ENCODE results near the gene ANKS1B. TPM values are rescaled to one million over a fixed set of nuclear protein-coding genes. Genes with fewer than 3 reads are reported as not detected.

Gene ANKS1B
- total RNA-seq, 1 donor from 2014 or later, result 2.4 TPM

- no peak overlapping the region for H3K27ac ChIP-seq (ENCODE audit: low read depth, low read length)
- FAIRE-seq (no peak), DNase-seq (ENCODE audit: low read depth) (no peak)
- peaks cover 2% of the 10 kb centered on the region for H3K9me3 Mint-ChIP-seq (ENCODE audit: unreplicated experiment)
- no peak overlapping the region for H3K4me3 ChIP-seq (ENCODE audit: insufficient read depth, low read depth, low read length)
- H3K27me3 Mint-ChIP-seq (ENCODE audit: low read depth, unreplicated experiment), result no peaks in the 10 kb centered on the region
- no peak overlapping the region for H3K4me3 Mint-ChIP-seq (ENCODE audit: unreplicated experiment)
- TF ChIP-seq EZH2 (IDR thresholded peaks at IDR 0.05; ENCODE audit: insufficient read depth, low read length), result no peak
- TF ChIP-seq, protein P1, sequence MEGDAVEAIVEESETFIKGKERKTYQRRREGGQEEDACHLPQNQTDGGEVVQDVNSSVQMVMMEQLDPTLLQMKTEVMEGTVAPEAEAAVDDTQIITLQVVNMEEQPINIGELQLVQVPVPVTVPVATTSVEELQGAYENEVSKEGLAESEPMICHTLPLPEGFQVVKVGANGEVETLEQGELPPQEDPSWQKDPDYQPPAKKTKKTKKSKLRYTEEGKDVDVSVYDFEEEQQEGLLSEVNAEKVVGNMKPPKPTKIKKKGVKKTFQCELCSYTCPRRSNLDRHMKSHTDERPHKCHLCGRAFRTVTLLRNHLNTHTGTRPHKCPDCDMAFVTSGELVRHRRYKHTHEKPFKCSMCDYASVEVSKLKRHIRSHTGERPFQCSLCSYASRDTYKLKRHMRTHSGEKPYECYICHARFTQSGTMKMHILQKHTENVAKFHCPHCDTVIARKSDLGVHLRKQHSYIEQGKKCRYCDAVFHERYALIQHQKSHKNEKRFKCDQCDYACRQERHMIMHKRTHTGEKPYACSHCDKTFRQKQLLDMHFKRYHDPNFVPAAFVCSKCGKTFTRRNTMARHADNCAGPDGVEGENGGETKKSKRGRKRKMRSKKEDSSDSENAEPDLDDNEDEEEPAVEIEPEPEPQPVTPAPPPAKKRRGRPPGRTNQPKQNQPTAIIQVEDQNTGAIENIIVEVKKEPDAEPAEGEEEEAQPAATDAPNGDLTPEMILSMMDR (IDR thresholded peaks at IDR 0.05; ENCODE audit: insufficient read depth, low read depth, low read length), result no peak
- H3K79me2 ChIP-seq (ENCODE audit: insufficient read depth, low read length), result no peaks in the 10 kb centered on the region
- H3K27ac Mint-ChIP-seq (ENCODE audit: unreplicated experiment), result no peak overlapping the region
- no peaks in the 10 kb centered on the region for H3K27me3 ChIP-seq (ENCODE audit: insufficient read depth, low read length)
- H3K4me1 Mint-ChIP-seq (ENCODE audit: low read depth, unreplicated experiment), result peaks cover 36% of the 10 kb centered on the region
- H3K9me3 ChIP-seq (ENCODE audit: insufficient read depth, low read depth, low read length), result no peaks in the 10 kb centered on the region
- H2AFZ ChIP-seq (ENCODE audit: low read depth, low read length), result no peak overlapping the region
- H4K20me1 ChIP-seq (ENCODE audit: insufficient read depth, low read length), result no peaks in the 10 kb centered on the region
- no peak overlapping the region for H3K4me2 ChIP-seq (ENCODE audit: low read length)
- H3K36me3 Mint-ChIP-seq (ENCODE audit: low read depth, unreplicated experiment), result no peaks in the 10 kb centered on the region
- peaks cover 4% of the 10 kb centered on the region for H3K4me1 ChIP-seq (ENCODE audit: insufficient read depth, low read length)
- H3K36me3 ChIP-seq (ENCODE audit: insufficient read depth, low read length), result no peaks in the 10 kb centered on the region
- no peak overlapping the region for H3K9ac ChIP-seq (ENCODE audit: low read length)
Measured at GRCh38 chr12:98818239-98818638, 1166.5 kb downstream of the ANKS1B start.

DNA sequence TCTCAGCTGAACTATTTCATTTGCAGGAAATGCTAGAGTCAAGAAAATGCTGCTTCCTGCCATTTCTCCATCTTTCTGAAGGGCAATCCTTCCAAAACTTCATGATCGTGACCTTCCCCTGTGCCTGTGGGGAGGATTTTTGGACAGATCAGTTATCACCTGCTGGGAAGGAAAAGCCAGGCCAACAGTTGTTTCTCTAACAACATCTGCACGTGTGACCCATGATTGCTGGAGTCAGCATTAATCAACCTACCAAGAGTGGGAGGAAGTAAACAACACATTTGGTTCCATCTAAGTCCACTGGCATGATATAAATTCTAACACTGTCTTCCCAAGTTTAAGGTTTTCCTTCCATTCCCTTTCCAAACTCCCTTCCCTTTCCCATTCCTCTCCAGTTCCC is 1167.0 kb downstream of the ANKS1B start:
- Histone ChIP-seq H3K27me3 (ENCODE audit: insufficient read depth, low read length) (no peaks in the 10 kb centered on the region), H3K27ac (ENCODE audit: low read depth, low read length) (no peak overlapping the region), H3K36me3 (ENCODE audit: insufficient read depth, low read length) (no peaks in the 10 kb centered on the region), H3K4me3 (ENCODE audit: insufficient read depth, low read depth, low read length) (no peak overlapping the region), H4K20me1 (ENCODE audit: insufficient read depth, low read length) (no peaks in the 10 kb centered on the region), H3K9ac (ENCODE audit: low read length) (no peak overlapping the region), H3K79me2 (ENCODE audit: insufficient read depth, low read length) (no peaks in the 10 kb centered on the region), H3K4me1 (ENCODE audit: insufficient read depth, low read length) (peaks cover 4% of the 10 kb centered on the region), H2AFZ (ENCODE audit: low read depth, low read length) (no peak overlapping the region), H3K9me3 (ENCODE audit: insufficient read depth, low read depth, low read length) (no peaks in the 10 kb centered on the region), H3K4me2 (ENCODE audit: low read length) (no peak overlapping the region)
- no peak overlapping the region for H3K27ac Mint-ChIP-seq (ENCODE audit: unreplicated experiment)
- H3K4me1 Mint-ChIP-seq (ENCODE audit: low read depth, unreplicated experiment), result peaks cover 31% of the 10 kb centered on the region
- FAIRE-seq, result no peak
- H3K4me3 Mint-ChIP-seq (ENCODE audit: unreplicated experiment), result no peak overlapping the region
- DNase-seq (ENCODE audit: low read depth), result no peak
- peaks cover 2% of the 10 kb centered on the region for H3K9me3 Mint-ChIP-seq (ENCODE audit: unreplicated experiment)
- TF ChIP-seq, protein P1 (IDR thresholded peaks at IDR 0.05; ENCODE audit: insufficient read depth, low read depth, low read length), result no peak
- TF ChIP-seq EZH2 (IDR thresholded peaks at IDR 0.05; ENCODE audit: insufficient read depth, low read length), result no peak
- no peaks in the 10 kb centered on the region for H3K27me3 Mint-ChIP-seq (ENCODE audit: low read depth, unreplicated experiment)
- no peaks in the 10 kb centered on the region for H3K36me3 Mint-ChIP-seq (ENCODE audit: low read depth, unreplicated experiment)

DNA sequence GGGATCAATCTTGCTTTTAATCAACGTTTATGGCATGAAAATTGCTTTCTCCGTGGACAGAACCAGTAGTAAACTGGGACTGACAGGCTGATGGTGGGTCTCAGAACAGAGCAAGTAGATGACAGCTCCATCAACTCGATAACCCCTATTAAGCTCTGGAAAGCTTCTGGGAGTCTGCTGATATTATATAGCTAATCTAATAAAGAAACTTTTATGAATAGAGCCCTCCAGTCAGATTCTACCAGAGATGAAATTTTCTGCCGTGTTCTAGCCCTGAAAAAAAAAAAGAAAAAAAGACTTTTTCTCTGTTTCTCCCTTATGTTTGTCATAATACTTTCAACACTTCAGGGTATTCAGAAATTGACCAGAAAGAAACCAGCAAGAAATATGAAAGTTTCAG is 1168.0 kb downstream of the ANKS1B start:
- Mint-ChIP-seq H3K4me3 (ENCODE audit: unreplicated experiment) (no peak overlapping the region), H3K36me3 (ENCODE audit: low read depth, unreplicated experiment) (no peaks in the 10 kb centered on the region), H3K27me3 (ENCODE audit: low read depth, unreplicated experiment) (no peaks in the 10 kb centered on the region), H3K27ac (ENCODE audit: unreplicated experiment) (no peak overlapping the region), H3K4me1 (ENCODE audit: low read depth, unreplicated experiment) (peaks cover 22% of the 10 kb centered on the region), H3K9me3 (ENCODE audit: unreplicated experiment) (peaks cover 2% of the 10 kb centered on the region)
- Histone ChIP-seq H3K9ac (ENCODE audit: low read length) (no peak overlapping the region), H4K20me1 (ENCODE audit: insufficient read depth, low read length) (no peaks in the 10 kb centered on the region), H3K4me1 (ENCODE audit: insufficient read depth, low read length) (peaks cover 4% of the 10 kb centered on the region), H3K9me3 (ENCODE audit: insufficient read depth, low read depth, low read length) (no peaks in the 10 kb centered on the region), H3K36me3 (ENCODE audit: insufficient read depth, low read length) (no peaks in the 10 kb centered on the region), H3K4me2 (ENCODE audit: low read length) (no peak overlapping the region), H3K79me2 (ENCODE audit: insufficient read depth, low read length) (no peaks in the 10 kb centered on the region), H3K27me3 (ENCODE audit: insufficient read depth, low read length) (no peaks in the 10 kb centered on the region), H3K27ac (ENCODE audit: low read depth, low read length) (no peak overlapping the region), H2AFZ (ENCODE audit: low read depth, low read length) (no peak overlapping the region), H3K4me3 (ENCODE audit: insufficient read depth, low read depth, low read length) (no peak overlapping the region)
- FAIRE-seq (no peak), DNase-seq (ENCODE audit: low read depth) (no peak)
- TF ChIP-seq, protein P1 (IDR thresholded peaks at IDR 0.05; ENCODE audit: insufficient read depth, low read depth, low read length), result no peak
- TF ChIP-seq EZH2 (IDR thresholded peaks at IDR 0.05; ENCODE audit: insufficient read depth, low read length), result no peak
